Gastroesophageal sphincter (tissue), 4 donors: ENCODE measurements around the gene ALPG. TPM values are rescaled to one million over a fixed set of nuclear protein-coding genes. Genes with fewer than 3 reads are reported as not detected.
"Not testable (repeated sequence)": the region's sequence is repeated elsewhere in the genome, so short reads cannot be mapped to it uniquely, and the experiment has no call there.

ENCODE experiments used
- ATAC-seq: fragments of 150-250 bp; one replicate; pipeline ENCODE4 v1.9.1; 2016; ENCODE audit warnings: mild to moderate bottlenecking, moderate library complexity
- H3K27ac ChIP-seq, 4 donors: fragments of 200-600 bp; sonication (generic) in 3 of 4; 1 replicate in 3 of 4; 2 replicates in 1 of 4; pipeline ENCODE4 v1.5.1; 2016 to 2019
- H3K27me3 ChIP-seq: fragments of 200-600 bp; sonication (generic); one replicate; pipeline ENCODE4 v1.5.1; 2019
- H3K36me3 ChIP-seq, 2 donors: fragments of 200-600 bp; sonication (generic); one replicate each; pipeline ENCODE4 v1.5.1; 2019; ENCODE audit warnings: control low read depth in 1 of 2
- H3K4me1 ChIP-seq, 3 donors: fragments of 200-600 bp; sonication (generic); 1 replicate in 2 of 3; 2 replicates in 1 of 3; pipeline ENCODE4 v1.5.1; 2016 to 2019; ENCODE audit warnings: control low read depth in 2 of 3
- H3K4me3 ChIP-seq, 2 donors: fragments of 200-600 bp; sonication (generic); one replicate each; pipeline ENCODE4 v1.5.1; 2019; ENCODE audit warnings: mild to moderate bottlenecking in 1 of 2, moderate library complexity in 1 of 2
- H3K9me3 ChIP-seq, 3 donors: fragments of 200-600 bp; sonication (generic); one replicate each; pipeline ENCODE4 v1.5.1; 2017 to 2019; ENCODE audit warnings: control low read depth in 2 of 3
- EP300 ChIP-seq: sonication (generic); formaldehyde crosslinking; IDR thresholded peaks from one replicate; pipeline ENCODE4 v1.6.1; 2017; ENCODE audit warnings: antibody characterized with exemption, mild to moderate bottlenecking
- POLR2A ChIP-seq, 2 donors: fragments of 450-650 bp; IDR thresholded peaks; one replicate each; pipeline ENCODE4 v1.6.1; 2017; ENCODE audit warnings: antibody characterized with exemption in 2 of 2, mild to moderate bottlenecking in 2 of 2, moderate library complexity in 1 of 2
- POLR2AphosphoS5 ChIP-seq: sonication (generic); formaldehyde crosslinking; IDR thresholded peaks from one replicate; pipeline ENCODE4 v1.6.1; 2017; ENCODE audit warnings: antibody characterized with exemption
- WGBS, 2 donors: methylation state at CpG; one replicate each; pipeline ENCODE4 v1.1.5; 2018; ENCODE audit warnings: low coverage in 1 of 2; 5-methylcytosine and 5-hydroxymethylcytosine counted together
- total RNA-seq, 4 donors: library from RNA; depleted of rRNA; stranded (reverse); fragments of >200 nt; gene quantifications; one replicate each; pipeline ENCODE4 v1.1.0, GENCODE V29; 2016
- TF ChIP-seq, protein P1 (sequence below), 4 experiments: fragments of 200-600 bp in 2 of 4; fragments of 450-650 bp in 2 of 4; sonication (generic) in 1 of 4; IDR thresholded peaks; one replicate each; pipeline ENCODE4 v1.5.1; 2017 to 2019; ENCODE audit warnings: antibody characterized with exemption in 4 of 4, mild to moderate bottlenecking in 2 of 4, moderate library complexity in 2 of 4

ALPG gene
- total RNA-seq, 4 donors from 2014 or later = not detected

DNA sequence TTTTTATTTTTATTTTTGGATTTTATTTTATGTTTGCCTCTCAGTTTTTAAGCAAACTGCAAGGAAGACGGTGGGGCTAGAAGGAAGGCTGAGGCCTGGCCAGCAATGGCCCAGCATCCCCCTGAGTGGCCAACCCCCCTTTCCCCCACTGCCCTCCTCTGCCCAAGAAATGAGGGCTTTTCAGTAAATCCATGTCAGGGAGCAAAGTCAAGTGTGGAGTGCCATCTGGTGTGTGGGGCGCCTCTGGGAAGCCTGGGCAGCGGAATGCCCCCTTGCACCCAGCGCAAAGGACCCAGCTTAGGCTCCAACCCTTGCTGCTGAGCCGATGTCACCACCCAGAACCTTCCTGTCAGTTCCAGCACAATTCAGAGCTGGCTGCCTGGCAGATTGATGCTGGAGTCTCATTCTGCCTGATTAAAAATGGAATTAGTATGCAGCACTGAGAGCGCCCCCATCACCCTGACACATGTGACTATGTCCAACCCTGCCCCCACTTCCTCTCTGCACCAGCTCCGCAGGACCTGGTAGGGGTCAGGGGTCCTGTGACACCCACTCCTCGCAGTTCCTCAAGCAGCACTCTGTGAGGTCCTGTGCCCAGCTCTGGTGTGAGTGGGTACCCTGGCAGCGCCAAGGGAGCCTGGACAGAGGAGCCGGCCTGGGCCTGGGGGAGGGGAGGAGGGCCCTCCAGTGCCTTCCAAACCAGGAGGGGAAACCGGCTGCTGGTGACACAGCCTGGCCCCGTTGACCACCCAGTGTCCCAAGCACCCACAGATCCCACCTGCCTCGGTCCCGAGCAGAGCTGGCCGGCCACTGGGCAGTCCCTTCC is 37.3 kb upstream of the ALPG start:
- 100% methylated on average over 1 of the region's 15 CpGs; no CpG with 5 or more reads in 1 of the 2 donors for WGBS, 2 donors
- Histone ChIP-seq H3K36me3 (no peaks in the 10 kb centered on the region), H3K4me3 (no peak overlapping the region), H3K27me3 (peaks cover 23% of the 10 kb centered on the region), H3K4me1 (no peaks in the 10 kb centered on the region), H3K9me3 (no peaks in the 10 kb centered on the region), H3K27ac (no peak overlapping the region)
- TF ChIP-seq, protein P1, sequence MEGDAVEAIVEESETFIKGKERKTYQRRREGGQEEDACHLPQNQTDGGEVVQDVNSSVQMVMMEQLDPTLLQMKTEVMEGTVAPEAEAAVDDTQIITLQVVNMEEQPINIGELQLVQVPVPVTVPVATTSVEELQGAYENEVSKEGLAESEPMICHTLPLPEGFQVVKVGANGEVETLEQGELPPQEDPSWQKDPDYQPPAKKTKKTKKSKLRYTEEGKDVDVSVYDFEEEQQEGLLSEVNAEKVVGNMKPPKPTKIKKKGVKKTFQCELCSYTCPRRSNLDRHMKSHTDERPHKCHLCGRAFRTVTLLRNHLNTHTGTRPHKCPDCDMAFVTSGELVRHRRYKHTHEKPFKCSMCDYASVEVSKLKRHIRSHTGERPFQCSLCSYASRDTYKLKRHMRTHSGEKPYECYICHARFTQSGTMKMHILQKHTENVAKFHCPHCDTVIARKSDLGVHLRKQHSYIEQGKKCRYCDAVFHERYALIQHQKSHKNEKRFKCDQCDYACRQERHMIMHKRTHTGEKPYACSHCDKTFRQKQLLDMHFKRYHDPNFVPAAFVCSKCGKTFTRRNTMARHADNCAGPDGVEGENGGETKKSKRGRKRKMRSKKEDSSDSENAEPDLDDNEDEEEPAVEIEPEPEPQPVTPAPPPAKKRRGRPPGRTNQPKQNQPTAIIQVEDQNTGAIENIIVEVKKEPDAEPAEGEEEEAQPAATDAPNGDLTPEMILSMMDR (IDR thresholded peaks at IDR 0.05) = no peak
- no peak for TF ChIP-seq EP300
- TF ChIP-seq POLR2AphosphoS5 = no peak
- TF ChIP-seq POLR2A (IDR thresholded peaks at IDR 0.05) = no peak
- peak; percentile 8 for ATAC-seq

DNA sequence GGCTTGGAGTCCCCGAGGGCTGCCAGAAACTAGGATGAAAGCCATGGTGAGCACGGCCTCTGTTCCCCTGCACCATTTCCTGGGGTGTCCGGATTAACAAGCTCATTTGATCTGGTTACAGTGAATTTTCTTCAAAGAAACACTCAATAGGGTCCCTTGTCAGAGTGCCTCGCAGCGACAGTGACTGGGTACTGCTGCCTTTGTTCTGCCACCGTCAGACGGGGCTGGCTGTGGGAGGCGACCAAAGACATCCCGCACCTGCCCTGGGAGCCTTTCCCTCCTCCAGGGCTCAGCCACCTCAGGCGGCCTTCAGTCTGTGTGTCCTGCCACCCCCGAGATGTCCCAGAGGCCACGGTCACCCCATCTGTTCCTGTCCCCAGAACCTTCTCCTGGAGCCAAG is 36.6 kb upstream of the ALPG start:
- not testable (repeated sequence) for H3K27ac ChIP-seq, ATAC-seq, H3K9me3 ChIP-seq, H3K4me3 ChIP-seq, H3K4me1 ChIP-seq, H3K36me3 ChIP-seq
- peaks cover 23% of the 10 kb centered on the region for H3K27me3 ChIP-seq
- no CpG with 5 or more reads among the region's 12 CpGs for WGBS, 2 donors

DNA sequence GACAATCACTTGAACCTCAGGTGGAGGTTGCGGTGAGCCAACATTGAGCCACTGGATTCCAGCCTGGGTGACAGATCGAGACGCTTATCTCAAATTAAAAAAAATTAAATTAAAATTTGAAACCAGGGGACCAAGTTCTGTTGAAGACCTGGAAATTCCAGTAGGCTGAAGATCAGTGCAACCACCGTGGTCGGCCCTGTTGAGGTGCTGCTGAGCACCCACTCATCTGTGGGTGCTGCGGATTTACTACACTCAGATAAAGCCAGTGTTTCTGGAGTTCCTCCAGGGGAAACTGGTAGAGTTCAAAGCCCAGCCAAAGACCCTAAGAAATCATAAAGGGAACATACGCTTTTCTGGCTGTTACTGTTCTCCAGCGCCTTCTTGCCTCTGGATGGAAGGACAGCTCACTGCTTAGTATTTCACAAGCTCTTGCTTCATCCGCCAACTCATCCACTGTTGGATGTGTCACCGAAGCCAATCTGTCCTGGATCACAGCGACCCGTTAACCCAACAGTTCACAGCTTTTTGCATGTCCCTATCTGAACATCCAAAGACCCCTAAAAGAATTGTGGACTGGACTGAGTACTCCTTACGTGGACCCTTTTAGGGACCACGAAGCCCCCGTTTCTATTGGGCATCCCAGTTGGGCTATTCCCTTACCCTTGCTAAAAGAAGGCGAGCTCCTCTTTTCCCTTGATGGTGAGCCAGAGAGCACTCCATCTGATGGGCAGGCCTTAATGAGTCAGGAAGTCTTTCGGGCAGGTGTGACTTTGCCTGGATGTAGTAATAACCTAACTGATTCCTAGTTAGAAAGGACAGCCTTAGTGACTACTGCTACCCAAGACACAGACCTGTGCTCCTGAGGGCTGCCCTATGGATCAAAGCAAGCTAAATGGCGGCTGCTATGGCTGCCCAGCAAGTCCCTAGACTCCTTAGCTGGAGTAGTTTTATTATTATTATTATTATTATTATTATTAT is 34.1 kb upstream of the ALPG start:
- Histone ChIP-seq H3K27ac (no peak overlapping the region), H3K36me3 (no peaks in the 10 kb centered on the region), H3K27me3 (peaks cover 22% of the 10 kb centered on the region), H3K4me1 (no peaks in the 10 kb centered on the region), H3K4me3 (no peak overlapping the region), H3K9me3 (no peaks in the 10 kb centered on the region)
- 89 to 90% methylated on average over 9 to 12 of the region's 18 CpGs for WGBS, 2 donors
- no peak for ATAC-seq
- TF ChIP-seq POLR2AphosphoS5 (no peak), EP300 (no peak), POLR2A (IDR thresholded peaks at IDR 0.05) (no peak)
- TF ChIP-seq, protein P1 (IDR thresholded peaks at IDR 0.05) = no peak

DNA sequence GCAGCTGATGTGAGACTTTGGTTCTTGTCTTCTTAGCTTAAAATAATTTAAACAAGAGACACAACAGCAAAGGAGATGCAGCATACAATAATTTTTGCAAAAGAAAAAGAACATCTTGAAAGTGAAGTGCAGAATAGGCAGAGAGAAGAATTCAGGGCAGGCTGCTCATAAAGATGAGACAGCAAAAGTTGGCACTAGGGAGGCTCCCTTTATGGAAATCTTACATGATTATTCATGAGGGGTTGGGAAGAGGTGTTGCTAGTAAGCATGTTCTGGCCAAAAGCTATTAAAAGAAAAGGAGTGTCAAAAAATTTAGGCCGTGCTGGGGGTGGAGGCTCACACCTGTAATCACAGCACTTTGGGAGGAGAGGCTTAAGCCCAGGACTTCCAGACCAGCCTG is 32.3 kb upstream of the ALPG start:
- TF ChIP-seq POLR2AphosphoS5 (no peak), POLR2A (IDR thresholded peaks at IDR 0.05) (no peak), EP300 (no peak)
- TF ChIP-seq, protein P1 (IDR thresholded peaks at IDR 0.05) = no peak
- ATAC-seq = no peak
- 50 to 64% methylated on average over 1 of the region's 1 CpG for WGBS, 2 donors
- no peak overlapping the region for H3K4me3 ChIP-seq
- peaks cover 24% of the 10 kb centered on the region for H3K27me3 ChIP-seq
- no peaks in the 10 kb centered on the region for H3K9me3 ChIP-seq
- H3K27ac ChIP-seq = no peak overlapping the region
- H3K36me3 ChIP-seq = no peaks in the 10 kb centered on the region
- H3K4me1 ChIP-seq = no peaks in the 10 kb centered on the region

DNA sequence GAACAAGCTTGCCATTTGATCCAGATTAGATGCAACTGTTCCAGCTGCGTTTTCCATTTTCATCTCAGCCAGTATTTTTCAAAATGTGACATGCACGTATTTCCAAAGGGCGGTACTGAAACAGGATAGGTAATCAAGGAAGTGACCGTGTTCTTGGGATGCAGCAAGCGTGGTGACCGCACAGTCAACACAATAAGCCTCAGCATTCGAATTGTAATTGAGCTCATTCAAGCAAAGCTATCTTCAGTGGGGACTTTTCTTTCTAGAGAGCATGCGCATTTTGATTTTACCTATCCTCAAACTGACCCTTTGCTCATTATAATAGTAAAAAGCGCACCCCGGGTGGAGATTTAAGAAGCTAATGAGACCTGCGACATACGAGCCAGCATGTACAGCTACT is 31.5 kb upstream of the ALPG start:
- Histone ChIP-seq H3K27me3 (peaks cover 32% of the 10 kb centered on the region), H3K4me3 (no peak overlapping the region), H3K4me1 (no peaks in the 10 kb centered on the region), H3K27ac (no peak overlapping the region), H3K9me3 (no peaks in the 10 kb centered on the region), H3K36me3 (no peaks in the 10 kb centered on the region)
- TF ChIP-seq, protein P1 (IDR thresholded peaks at IDR 0.05) = no peak
- TF ChIP-seq POLR2A (IDR thresholded peaks at IDR 0.05) (no peak), POLR2AphosphoS5 (no peak), EP300 (no peak)
- WGBS, 2 donors = 61 to 62% methylated on average over 6 to 9 of the region's 12 CpGs
- no peak for ATAC-seq
